Stimulated activated CD8-positive, alpha-beta memory T cell treated with anti-CD3 and anti-CD28 coated beads, Interleukin-12 subunit alpha, Interleukin-12 subunit beta, amount 100 ng/mL, for 24 hours (primary cell): Measurements from ENCODE around the gene BHLHE23.
"Not testable (repeated sequence)": the region's sequence is repeated elsewhere in the genome, so short reads cannot be mapped to it uniquely, and the experiment has no call there.

Experiments used
- DNase-seq: peaks from one replicate; pipeline ENCODE4 v3.0.0-alpha.2; 2020; ENCODE audit errors: extremely low read depth

BHLHE23 gene

DNA sequence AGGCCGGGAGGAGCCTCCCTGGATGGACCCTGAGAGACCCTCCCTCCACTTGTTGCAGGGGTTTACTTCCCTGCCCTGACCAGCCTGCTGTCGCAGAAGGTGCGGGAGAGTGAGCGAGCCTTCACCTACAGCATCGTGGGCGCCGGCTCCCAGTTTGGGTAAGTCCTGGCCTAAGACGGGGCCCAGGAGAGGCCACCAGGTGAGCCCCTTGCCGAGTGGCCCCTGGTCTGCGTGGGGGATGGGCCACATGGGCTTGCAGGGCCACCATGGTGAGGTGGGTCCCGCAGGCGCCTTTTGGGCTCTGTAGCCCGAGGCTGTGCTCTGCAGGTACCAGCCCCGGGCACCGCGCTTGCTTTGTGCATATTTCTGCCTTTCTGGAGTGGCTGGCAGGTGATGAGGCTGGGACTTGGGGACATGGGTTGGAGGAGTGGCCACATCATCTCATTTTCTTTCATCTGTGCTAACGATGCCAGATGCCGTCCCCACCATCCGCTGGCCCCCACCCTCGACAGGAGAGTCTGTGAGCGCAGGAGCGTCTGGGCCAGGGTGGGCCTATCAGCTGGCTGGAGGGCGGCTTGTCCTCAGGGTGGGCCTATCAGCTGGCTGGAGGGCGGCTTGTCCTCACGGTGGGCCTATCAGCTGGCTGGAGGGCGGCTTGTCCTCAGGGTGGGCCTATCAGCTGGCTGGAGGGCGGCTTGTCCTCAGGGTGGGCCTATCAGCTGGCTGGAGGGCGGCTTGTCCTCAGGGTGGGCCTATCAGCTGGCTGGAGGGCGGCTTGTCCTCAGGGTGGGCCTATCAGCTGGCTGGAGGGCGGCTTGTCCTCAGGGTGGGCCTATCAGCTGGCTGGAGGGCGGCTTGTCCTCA, 46.1 kb downstream of the BHLHE23 start:
- DNase-seq, result not testable (repeated sequence)

DNA sequence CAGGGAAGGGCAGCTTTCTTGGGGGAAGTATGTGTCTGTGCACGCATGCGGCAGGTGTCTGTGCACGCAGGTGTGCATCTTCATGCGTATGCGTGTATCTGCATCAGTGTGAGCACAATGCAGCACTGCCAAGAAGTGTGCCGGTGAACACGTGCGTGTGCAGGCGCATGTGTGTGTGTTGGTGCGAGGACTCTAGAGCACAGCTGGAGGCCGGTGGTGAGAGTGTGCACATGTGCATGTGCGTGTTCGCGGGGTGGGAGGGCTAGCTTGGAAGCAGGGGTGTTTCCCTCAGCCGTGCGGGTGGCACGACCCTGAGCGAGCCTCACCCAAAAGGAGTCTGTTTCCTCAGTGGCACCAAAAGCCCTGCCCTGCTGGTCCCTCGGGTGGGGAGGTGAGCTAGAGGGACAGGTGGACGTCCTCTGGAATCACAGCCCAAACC, 46.7 kb downstream of the BHLHE23 start:
- DNase-seq, result no peak

DNA sequence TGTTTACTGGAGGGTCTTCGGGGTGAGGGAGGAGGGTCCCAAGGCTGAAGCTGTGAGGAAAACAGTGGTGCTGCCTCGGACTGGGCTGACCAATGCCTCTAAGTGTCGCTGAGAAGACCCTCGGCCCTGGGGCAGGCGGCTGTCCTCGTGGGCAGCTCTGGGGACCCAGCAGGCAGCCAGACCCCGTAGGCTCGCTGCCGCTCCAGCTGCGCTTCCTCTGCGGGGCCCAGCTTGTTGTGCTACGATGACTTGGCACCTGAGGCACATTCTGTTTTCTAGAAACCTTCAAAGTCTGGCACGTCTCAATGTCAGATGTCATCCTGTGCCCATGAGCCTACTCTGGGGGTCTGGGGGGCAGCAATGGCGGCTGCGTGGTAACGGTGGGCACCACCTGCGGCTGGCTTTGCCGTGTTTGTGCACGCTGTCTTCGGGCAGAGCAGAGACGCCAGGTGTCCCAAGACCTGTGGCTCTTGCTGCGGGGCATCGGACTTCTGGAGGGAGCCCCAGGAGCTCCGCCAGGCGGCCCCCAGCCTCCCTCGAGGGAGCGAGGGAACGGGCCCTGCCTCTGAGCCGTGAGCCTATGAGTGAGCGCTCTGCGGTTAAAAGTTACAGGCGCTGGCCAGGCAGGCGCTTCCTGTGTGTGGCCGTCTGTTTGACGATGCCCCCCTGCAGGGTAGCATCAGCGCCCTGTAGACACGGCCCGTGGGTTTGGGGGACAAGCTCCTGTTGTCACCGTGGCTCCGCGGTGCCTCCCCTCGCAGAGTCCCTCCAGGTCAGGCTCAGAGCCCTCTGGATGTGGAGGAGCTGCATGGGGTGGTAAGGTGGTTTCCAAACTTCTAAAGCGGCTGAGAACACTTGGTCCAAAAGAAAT, 47.4 kb downstream of the BHLHE23 start:
- no peak for DNase-seq

DNA sequence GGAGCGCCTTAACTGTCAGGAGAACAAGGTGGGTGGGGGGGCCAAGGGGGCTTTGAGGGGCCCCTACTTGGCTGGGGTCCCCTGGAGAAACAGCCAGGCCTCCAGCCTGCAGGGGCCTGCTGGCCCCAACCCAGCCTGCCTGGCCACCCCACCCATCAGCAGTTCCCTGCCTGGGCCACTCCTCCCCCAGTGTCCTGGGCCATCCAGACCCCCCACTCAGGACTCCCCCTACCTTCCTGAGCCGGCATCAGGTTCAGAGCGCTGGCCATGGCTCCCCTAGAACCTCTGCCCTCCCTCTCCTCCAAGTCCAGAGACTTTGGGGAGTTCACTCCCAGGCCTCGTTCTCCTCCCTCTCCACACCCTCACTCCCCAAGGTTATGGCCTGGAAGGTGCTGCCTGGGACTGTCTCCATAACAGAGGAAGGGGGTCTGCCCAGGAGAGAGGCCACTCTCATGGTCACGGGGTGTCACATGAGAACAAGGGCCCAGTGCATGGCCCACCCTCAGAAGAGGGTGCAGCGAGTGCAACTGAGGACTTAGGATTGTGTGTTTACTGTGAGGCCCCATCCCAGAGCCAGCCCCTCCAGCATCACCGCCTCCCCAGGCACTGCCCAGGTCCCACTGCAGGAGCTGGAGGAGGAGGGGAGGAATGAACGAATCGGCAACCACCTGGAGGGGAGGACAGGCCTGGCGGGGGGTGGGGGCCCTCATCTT, 48.2 kb downstream of the BHLHE23 start:
- DNase-seq, result no peak

DNA sequence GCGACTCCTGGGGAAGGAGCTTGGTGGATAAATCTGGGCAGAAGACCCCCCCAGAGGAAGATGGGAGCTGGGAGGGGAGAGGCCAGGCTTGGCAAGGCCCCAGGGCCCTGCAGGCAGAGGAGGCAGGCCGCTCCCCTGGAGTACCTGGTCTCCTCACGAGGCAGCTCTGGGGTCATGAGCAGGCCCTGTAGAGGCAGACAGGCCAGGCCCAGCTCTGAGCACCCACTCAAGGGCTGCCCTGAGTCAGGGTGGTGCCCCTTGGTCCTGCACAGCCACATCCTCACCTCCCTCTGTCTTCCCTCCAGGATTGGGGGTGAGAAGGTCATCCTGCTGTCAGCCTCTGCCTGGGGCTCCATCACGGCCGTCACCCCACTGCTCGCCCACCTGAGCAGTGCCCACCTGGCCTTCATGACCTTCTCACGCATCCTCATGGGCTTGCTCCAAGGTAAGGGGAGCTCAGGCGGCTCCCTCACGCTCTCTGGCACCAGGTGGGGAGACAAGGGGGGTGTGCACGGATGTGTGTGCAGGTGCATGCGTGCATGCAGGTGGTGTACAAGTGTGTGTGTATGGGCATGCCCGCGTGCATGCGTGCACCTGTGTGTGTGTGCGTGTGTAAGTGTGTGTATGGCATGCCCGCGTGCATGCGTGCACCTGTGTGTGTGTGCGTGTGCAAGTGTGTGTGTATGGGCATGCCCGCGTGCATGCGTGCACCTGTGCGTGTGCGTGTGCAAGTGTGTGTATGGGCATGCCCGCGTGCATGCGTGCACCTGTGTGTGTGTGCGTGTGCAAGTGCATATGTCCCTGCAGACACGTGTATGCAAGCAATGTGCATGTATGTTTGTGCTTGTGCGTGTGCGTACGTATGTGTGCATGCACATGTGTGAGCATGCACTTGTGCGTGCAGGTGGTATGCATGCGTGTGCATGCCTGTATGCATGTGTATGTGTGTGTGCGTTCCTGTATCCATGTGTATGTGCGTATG, 49.3 kb downstream of the BHLHE23 start:
- DNase-seq, result no peak

DNA sequence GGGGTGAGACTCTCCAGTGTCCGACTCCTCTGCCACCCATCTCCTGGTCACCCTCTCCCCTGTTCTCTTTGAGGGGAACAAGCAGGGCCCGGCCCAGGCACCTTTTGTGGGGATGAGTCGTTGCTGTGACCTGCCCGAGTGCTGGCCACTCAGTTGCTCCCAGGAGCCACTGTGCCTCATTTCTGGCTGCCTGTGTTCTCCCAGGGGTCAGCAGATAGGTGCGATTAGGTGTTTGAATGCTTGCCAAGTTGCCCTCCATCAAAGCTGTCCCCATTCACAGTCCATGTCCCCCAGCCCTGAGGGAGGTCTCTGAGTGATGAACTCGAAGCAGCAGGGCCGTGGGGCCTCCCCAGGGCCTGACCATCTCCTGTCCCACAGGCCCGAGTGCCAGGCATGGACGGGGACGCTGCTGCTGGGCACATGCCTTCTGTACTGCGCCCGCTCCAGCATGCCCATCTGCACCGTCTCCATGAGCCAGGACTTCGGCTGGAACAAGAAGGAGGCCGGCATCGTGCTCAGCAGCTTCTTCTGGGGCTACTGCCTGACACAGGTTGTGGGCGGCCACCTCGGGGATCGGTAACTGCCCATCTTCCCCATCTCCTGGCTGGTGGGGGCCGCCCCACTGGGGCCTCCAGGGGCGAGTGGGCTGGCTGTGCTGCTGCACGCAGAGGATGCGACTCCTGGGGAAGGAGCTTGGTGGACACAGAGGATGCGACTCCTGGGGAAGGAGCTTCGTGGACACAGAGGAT, 50.2 kb downstream of the BHLHE23 start:
- DNase-seq, result no peak
